ENCODE results near the gene GRAMD1B.
"Not testable (repeated sequence)": the region's sequence is repeated elsewhere in the genome, so short reads cannot be mapped to it uniquely, and the experiment has no call there.

GRAMD1B gene

DNA sequence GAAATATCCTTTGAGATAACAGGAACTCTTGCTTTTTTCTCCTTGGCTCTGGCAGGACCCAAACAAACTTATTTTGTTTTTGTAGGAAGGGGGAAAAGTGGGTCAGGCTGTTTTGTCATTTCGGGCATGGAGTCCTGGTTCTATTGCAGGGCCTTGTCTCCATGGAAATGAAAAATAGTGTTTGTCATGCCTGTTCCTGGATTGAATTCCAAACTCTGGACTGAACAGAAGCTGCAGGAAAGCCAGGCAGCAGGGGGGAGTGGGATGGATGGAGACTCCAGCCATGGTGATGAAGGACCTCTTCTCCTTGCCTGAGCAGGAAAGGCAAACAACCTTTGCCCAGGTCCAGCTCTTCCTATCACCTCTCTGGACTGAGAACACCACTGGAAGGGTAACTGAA, 137.4 kb downstream of the GRAMD1B start:
- no peak for DNase-seq (ENCODE audit: low read depth, low spot score)
- CTCF ChIA-PET = interaction anchor here (0.8 to 17.7 kb wide), 5 partner anchors 8 to 266 kb away, joined by 3 to 371 read pairs (median 3); no protein-coding TSS in a partner anchor
- no peak for TF ChIP-seq CTCF (IDR thresholded peaks at IDR 0.05; ENCODE audit: insufficient read depth, low read length, missing control alignments)
- POLR2A ChIA-PET = no interaction called here
- H3K4me3 ChIP-seq (ENCODE audit: low read depth, low read length) = no peak overlapping the region

GRCh38 chr11:123568367-123568870, 138.3 kb downstream of the GRAMD1B start:
- TF ChIP-seq CTCF (IDR thresholded peaks at IDR 0.05; ENCODE audit: insufficient read depth, low read length, missing control alignments) = no peak
- ChIA-PET CTCF (interaction anchor here (0.5 to 17.7 kb wide), 6 partner anchors 9 to 57 kb away, joined by 3 to 371 read pairs (median 4); no protein-coding TSS in a partner anchor), POLR2A (no interaction called here)
- no peak for DNase-seq (ENCODE audit: low read depth, low spot score)
- no peak overlapping the region for H3K4me3 ChIP-seq (ENCODE audit: low read depth, low read length)

DNA sequence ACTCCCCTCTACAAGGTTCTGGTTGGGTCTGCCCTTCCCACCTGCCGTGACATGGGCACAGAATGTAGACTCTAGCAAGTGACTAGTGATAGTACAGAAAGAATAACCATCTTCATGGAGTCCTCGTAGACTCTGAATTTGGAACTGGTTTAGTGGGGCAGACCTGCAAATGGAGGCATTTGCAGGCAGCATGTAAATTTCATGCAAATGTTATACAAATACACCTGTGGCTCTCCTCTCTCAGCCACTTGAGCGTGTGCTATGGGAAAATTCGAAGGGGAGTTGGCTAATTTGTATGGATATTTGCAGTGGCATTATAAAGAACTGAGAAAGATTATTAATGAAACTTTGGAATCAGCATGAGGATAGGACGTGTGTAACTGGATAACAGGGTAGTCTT, 139.3 kb downstream of the GRAMD1B start:
- no peak overlapping the region for H3K4me3 ChIP-seq (ENCODE audit: low read depth, low read length)
- DNase-seq (ENCODE audit: low read depth, low spot score) = no peak
- no peak for TF ChIP-seq CTCF (IDR thresholded peaks at IDR 0.05; ENCODE audit: insufficient read depth, low read length, missing control alignments)
- POLR2A ChIA-PET = no interaction called here
- CTCF ChIA-PET = interaction anchor here (1.1 to 17.7 kb wide), 5 partner anchors 9 to 162 kb away, joined by 3 to 371 read pairs (median 5); no protein-coding TSS in a partner anchor

DNA sequence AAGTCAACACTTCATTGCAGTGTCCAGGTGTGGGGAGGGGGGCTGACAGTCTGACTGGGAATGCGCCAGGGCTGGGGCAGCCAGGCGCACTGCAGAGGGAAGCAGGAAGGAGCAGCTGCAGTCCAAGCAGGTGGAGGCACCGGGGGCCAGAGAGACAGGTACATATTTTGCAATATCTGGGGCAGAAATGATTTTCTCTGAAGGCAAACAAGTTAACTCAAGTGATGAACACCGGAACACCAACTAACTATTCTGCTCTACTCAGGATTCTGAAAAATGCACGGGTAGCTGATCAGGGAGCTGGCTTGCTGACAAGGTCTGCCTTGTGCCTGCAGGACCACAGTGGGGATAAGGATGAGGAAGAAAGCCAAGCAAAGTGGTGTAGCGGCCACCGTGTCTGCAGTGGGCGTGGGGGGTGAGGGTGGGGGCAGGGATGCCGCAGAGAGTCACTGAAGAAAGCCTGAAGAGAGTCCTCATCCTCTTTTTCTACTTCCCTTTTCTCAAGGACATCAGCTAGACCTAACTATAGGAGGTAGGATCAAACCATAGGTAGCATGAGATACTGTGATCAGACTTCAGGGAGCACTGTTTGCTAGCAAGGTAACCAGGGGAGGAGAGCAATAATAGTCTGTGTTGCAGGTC, 141.0 kb downstream of the GRAMD1B start:
- no peak for TF ChIP-seq CTCF (IDR thresholded peaks at IDR 0.05; ENCODE audit: insufficient read depth, low read length, missing control alignments)
- ChIA-PET POLR2A (no interaction called here), CTCF (interaction anchor here (1.0 to 17.7 kb wide), 6 partner anchors 6 to 61 kb away, joined by 3 to 371 read pairs (median 8); no protein-coding TSS in a partner anchor)
- DNase-seq (ENCODE audit: low read depth, low spot score) = no peak
- no peak overlapping the region for H3K4me3 ChIP-seq (ENCODE audit: low read depth, low read length)

- CTCF ChIA-PET = interaction anchor here (1.1 to 17.7 kb wide), 8 partner anchors 5 to 135 kb away, joined by 3 to 371 read pairs (median 52); no protein-coding TSS in a partner anchor
- POLR2A ChIA-PET; H3K4me3 ChIP-seq (ENCODE audit: low read depth, low read length); DNase-seq (ENCODE audit: low read depth, low spot score): not testable (repeated sequence)
Observed at GRCh38 chr11:123572791-123573190, 142.7 kb downstream of the GRAMD1B start.

GRCh38 chr11:123573286-123573685, 143.2 kb downstream of the GRAMD1B start:
- POLR2A ChIA-PET = no interaction called here
- TF ChIP-seq CTCF (IDR thresholded peaks at IDR 0.05; ENCODE audit: insufficient read depth, low read length, missing control alignments) = no peak
- DNase-seq (ENCODE audit: low read depth, low spot score) = no peak
- CTCF ChIA-PET = interaction anchor here (1.1 to 17.7 kb wide), 9 partner anchors 5 to 135 kb away, joined by 3 to 371 read pairs (median 5); no protein-coding TSS in a partner anchor
- H3K4me3 ChIP-seq (ENCODE audit: low read depth, low read length) = no peak overlapping the region

Data from AG04449 (cell line).